GM10847 (cell line): ENCODE data around the gene LETM1.

Experiments used
- POLR2A ChIP-seq: IDR thresholded peaks from 2 replicates; pipeline ENCODE4 v1.6.1; 2011; ENCODE audit not compliant: insufficient read length; ENCODE audit errors: extremely low read depth

The LETM1 gene

GRCh38 chr4:1880332-1880731 is 24.4 kb upstream of the LETM1 start:
- no peak for TF ChIP-seq POLR2A

- TF ChIP-seq POLR2A, result no peak
Observed at GRCh38 chr4:1879485-1879884, 23.5 kb upstream of the LETM1 start.

GRCh38 chr4:1874201-1874600 is 18.2 kb upstream of the LETM1 start:
- TF ChIP-seq POLR2A, result no peak

- no peak for TF ChIP-seq POLR2A
Observed at GRCh38 chr4:1873776-1874175, 17.8 kb upstream of the LETM1 start.

GRCh38 chr4:1873291-1873690 is 17.3 kb upstream of the LETM1 start:
- TF ChIP-seq POLR2A, result no peak

GRCh38 chr4:1872870-1873269 is 16.9 kb upstream of the LETM1 start:
- TF ChIP-seq POLR2A, result no peak

GRCh38 chr4:1871471-1872021 is 15.6 kb upstream of the LETM1 start:
- no peak for TF ChIP-seq POLR2A

- peak; percentile 59 for TF ChIP-seq POLR2A
Observed at GRCh38 chr4:1870578-1871443, 14.9 kb upstream of the LETM1 start, which contains the start of gene NSD2. Gene NSD2, plus strand, starts transcription at chr4:1871393. Its CDS starts 29,262 bp downstream, at chr4:1900655.

- TF ChIP-seq POLR2A, result no peak
Observed at GRCh38 chr4:1870328-1870577, 14.3 kb upstream of the LETM1 start.

- no peak for TF ChIP-seq POLR2A
Observed at GRCh38 chr4:1869530-1870327, 13.8 kb upstream of the LETM1 start.

GRCh38 chr4:1868912-1869311 is 13.0 kb upstream of the LETM1 start:
- no peak for TF ChIP-seq POLR2A

GRCh38 chr4:1868293-1868692 is 12.3 kb upstream of the LETM1 start:
- TF ChIP-seq POLR2A, result no peak

GRCh38 chr4:1866189-1866661 is 10.3 kb upstream of the LETM1 start:
- no peak for TF ChIP-seq POLR2A

GRCh38 chr4:1864076-1865008 is 8.4 kb upstream of the LETM1 start:
- TF ChIP-seq POLR2A, result no peak
